Testis (tissue), 3 donors: ENCODE data around the gene CHIT1. TPM values are rescaled to one million over a fixed set of nuclear protein-coding genes. Genes with fewer than 3 reads are reported as not detected.
A peak's percentile ranks its signal among the peaks of the same experiment; 100 is the strongest.

ENCODE experiments used
- DNase-seq: peaks from one replicate; pipeline ENCODE4 v3.0.0-alpha.2; 2019
- H3K27ac ChIP-seq, 2 donors: fragments of 200-600 bp; sonication (generic); one replicate each; pipeline ENCODE4 v1.5.1; 2019
- H3K27me3 ChIP-seq: fragments of 200-600 bp; sonication (generic); one replicate; pipeline ENCODE4 v1.5.1; 2019
- H3K36me3 ChIP-seq: fragments of 200-600 bp; sonication (generic); one replicate; pipeline ENCODE4 v1.5.1; 2017; ENCODE audit warnings: low read depth; ENCODE audit errors: missing control alignments
- H3K4me1 ChIP-seq: fragments of 200-600 bp; sonication (generic); one replicate; pipeline ENCODE4 v1.5.1; 2019
- H3K4me3 ChIP-seq, 2 donors: fragments of 200-600 bp; sonication (generic); one replicate each; pipeline ENCODE4 v1.5.1; 2017 to 2019
- H3K9me3 ChIP-seq: fragments of 200-600 bp; sonication (generic); one replicate; pipeline ENCODE4 v1.5.1; 2017
- CTCF ChIP-seq, 3 experiments: fragments of 450-650 bp in 2 of 3; fragments of 200-600 bp in 1 of 3; sonication (generic) in 1 of 3; IDR thresholded peaks; one replicate each; pipeline ENCODE4 v1.5.1; 2016 to 2019; ENCODE audit warnings: antibody characterized with exemption in 3 of 3, mild to moderate bottlenecking in 2 of 3, moderate library complexity in 1 of 3
- POLR2A ChIP-seq: fragments of 450-650 bp; IDR thresholded peaks from one replicate; pipeline ENCODE4 v1.6.1; 2017; ENCODE audit warnings: antibody characterized with exemption, mild to moderate bottlenecking, moderate library complexity
- WGBS, 2 donors: methylation state at CpG; one replicate each; pipeline ENCODE4 v1.1.5; 2018; 5-methylcytosine and 5-hydroxymethylcytosine counted together
- intact Hi-C: fragments of 100-400 bp; cut with DNase I; formaldehyde crosslinking; loops from one replicate; pipeline ENCODE4 v1.15.1; 2023; ENCODE audit warnings: low total_unique reads
- polyA plus RNA-seq: library from polyadenylated mRNA; stranded (reverse); fragments of 350-450 nt; fragmentation: Illumina TruSeq; extraction: RNeasy Lipid Tissue Mini Kit (QIAGEN cat#74804); gene quantifications from one replicate; pipeline ENCODE4 v1.2.3, GENCODE V29; 2014; ENCODE audit warnings: low read depth, low replicate concordance; ENCODE audit not compliant: insufficient read depth
- total RNA-seq, 2 donors: library from RNA; depleted of rRNA; stranded (reverse); fragments of >200 nt; gene quantifications; one replicate each; pipeline ENCODE4 v1.2.3, GENCODE V29; 2016

CHIT1 gene
- total and polyA plus RNA-seq, 3 donors from 2014 or later: 0.08 to 9.9 (median 0.62) TPM

- Histone ChIP-seq H3K4me1 (peaks cover 48% of the 10 kb centered on the region), H3K9me3 (no peaks in the 10 kb centered on the region), H3K27ac (peak overlapping the region; percentile 56 to 83), H3K4me3 (no peak overlapping the region), H3K36me3 (no peaks in the 10 kb centered on the region), H3K27me3 (no peaks in the 10 kb centered on the region)
- no peak for TF ChIP-seq POLR2A
- TF ChIP-seq CTCF (IDR thresholded peaks at IDR 0.05): no peak
- DNase-seq: no peak
- WGBS, 2 donors: 60 to 100% methylated on average over 4 to 5 of the region's 5 CpGs
- intact Hi-C loops: loop anchor here (10.0 kb wide), 1 partner anchor 208 kb away; no protein-coding TSS in a partner anchor
Measured at GRCh38 chr1:203276408-203276807, 46.9 kb upstream of the CHIT1 start.

GRCh38 chr1:203275656-203276272, 46.3 kb upstream of the CHIT1 start:
- H3K36me3 ChIP-seq: no peaks in the 10 kb centered on the region
- H3K4me3 ChIP-seq: no peak overlapping the region
- H3K4me1 ChIP-seq: peaks cover 55% of the 10 kb centered on the region
- H3K27ac ChIP-seq: peak overlapping the region; percentile 28 to 83
- TF ChIP-seq POLR2A (no peak), CTCF (IDR thresholded peaks at IDR 0.05) (no peak)
- WGBS, 2 donors: 62 to 65% methylated on average over 11 of the region's 11 CpGs
- intact Hi-C loops: loop anchor here (10.0 kb wide), 1 partner anchor 209 kb away; no protein-coding TSS in a partner anchor
- H3K9me3 ChIP-seq: no peaks in the 10 kb centered on the region
- no peaks in the 10 kb centered on the region for H3K27me3 ChIP-seq
- DNase-seq: no peak

- no peaks in the 10 kb centered on the region for H3K27me3 ChIP-seq
- H3K27ac ChIP-seq: peak overlapping the region; percentile 78 to 83
- no peak overlapping the region for H3K4me3 ChIP-seq
- TF ChIP-seq POLR2A: no peak
- TF ChIP-seq CTCF (IDR thresholded peaks at IDR 0.05): no peak
- peak; percentile 81 for DNase-seq
- intact Hi-C loops: loop anchor here (5.0 to 10.0 kb wide), 3 partner anchors 53 to 210 kb away; no protein-coding TSS in a partner anchor
- WGBS, 2 donors: 52 to 73% methylated on average over 12 of the region's 12 CpGs
- H3K4me1 ChIP-seq: peaks cover 55% of the 10 kb centered on the region
- no peaks in the 10 kb centered on the region for H3K36me3 ChIP-seq
- no peaks in the 10 kb centered on the region for H3K9me3 ChIP-seq
Measured at GRCh38 chr1:203274603-203275381, 45.3 kb upstream of the CHIT1 start.

- H3K27me3 ChIP-seq: no peaks in the 10 kb centered on the region
- intact Hi-C loops: loop anchor here (5.0 to 10.0 kb wide), 3 partner anchors 53 to 211 kb away; no protein-coding TSS in a partner anchor
- peak overlapping the region; percentile 78 to 83 for H3K27ac ChIP-seq
- H3K36me3 ChIP-seq: no peaks in the 10 kb centered on the region
- H3K4me3 ChIP-seq: peak overlapping the region in 1 of 2 donors; percentile 46
- no peaks in the 10 kb centered on the region for H3K9me3 ChIP-seq
- 61 to 71% methylated on average over 9 to 12 of the region's 12 CpGs for WGBS, 2 donors
- peaks cover 51% of the 10 kb centered on the region for H3K4me1 ChIP-seq
- TF ChIP-seq POLR2A (no peak), CTCF (IDR thresholded peaks at IDR 0.05) (no peak)
- DNase-seq: no peak
Measured at GRCh38 chr1:203273869-203274602, 44.6 kb upstream of the CHIT1 start.
